GM12801 (cell line): Measurements from ENCODE around the gene DHFR.

Experiments
- TF ChIP-seq, protein P1 (sequence below): IDR thresholded peaks from one replicate; pipeline ENCODE4 v1.5.1; 2011; ENCODE audit warnings: control low read depth; ENCODE audit not compliant: insufficient read length; ENCODE audit errors: extremely low read depth

Gene DHFR

DNA sequence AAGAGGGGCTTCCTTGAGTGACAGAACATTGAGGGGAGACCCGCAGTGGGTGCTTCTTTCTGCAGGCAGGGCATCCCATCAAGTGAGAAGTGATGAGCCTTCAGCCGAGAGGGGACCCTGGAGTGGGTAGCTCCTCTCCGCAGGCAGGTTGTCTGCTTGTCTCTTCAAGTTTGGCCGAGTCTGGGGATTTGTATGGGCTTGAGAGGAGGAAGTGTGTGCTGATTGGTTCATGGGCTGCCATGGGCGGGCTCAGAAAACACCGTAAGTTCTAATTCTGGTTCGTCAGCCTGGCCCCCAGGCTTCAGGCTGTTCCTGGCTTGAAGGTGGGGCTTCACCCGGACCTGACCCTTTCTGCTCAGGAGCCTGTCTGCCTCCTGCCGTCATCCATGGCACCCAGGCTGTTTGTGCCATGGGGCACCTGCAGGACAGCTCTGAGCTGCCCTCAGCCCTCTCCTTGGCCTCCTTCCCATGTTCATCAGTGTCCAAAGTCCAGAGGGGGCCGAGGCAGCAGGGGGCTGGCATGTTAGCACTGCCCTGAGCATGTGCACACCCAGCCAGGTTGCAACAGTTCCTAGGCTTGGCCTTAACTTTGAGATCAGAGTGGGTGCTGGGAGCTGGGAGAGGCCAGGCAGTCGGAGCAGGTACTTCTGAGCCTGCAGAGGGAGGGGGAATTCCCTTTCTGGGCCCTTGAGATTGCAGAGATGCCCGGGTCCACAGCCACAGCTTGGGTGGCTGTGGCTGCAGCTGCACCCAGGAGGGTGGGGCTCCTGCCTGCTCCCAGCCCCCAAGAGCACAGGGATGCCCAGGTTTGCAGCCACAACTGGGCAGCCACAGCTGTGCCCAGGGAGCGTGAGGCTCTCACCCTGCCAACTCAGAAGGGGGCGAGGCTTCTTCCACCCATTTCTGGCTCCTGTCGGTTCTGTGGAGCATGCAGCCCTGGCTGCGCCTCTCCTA is 13.5 kb upstream of the DHFR start:
- TF ChIP-seq, protein P1, sequence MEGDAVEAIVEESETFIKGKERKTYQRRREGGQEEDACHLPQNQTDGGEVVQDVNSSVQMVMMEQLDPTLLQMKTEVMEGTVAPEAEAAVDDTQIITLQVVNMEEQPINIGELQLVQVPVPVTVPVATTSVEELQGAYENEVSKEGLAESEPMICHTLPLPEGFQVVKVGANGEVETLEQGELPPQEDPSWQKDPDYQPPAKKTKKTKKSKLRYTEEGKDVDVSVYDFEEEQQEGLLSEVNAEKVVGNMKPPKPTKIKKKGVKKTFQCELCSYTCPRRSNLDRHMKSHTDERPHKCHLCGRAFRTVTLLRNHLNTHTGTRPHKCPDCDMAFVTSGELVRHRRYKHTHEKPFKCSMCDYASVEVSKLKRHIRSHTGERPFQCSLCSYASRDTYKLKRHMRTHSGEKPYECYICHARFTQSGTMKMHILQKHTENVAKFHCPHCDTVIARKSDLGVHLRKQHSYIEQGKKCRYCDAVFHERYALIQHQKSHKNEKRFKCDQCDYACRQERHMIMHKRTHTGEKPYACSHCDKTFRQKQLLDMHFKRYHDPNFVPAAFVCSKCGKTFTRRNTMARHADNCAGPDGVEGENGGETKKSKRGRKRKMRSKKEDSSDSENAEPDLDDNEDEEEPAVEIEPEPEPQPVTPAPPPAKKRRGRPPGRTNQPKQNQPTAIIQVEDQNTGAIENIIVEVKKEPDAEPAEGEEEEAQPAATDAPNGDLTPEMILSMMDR: no peak

DNA sequence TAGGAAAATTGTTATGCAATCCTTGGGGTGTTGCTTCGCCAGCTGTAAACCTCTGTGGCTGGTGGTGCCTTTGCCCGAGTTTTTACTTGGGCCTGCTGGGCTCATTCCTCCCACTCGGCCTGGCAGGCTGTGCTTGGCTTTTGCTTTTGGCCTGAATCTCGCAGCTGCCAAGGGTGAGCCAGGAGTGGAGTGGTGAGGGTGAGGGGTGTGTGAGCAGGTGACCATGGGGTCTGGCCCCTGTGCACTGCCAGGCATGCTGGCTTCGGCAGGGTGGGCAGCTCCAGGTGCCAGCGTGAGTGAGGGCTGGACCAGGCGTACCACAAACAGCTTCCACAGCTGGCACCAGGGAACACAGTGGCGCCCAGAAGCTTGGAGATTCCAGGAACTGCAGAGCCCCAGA is 12.6 kb upstream of the DHFR start:
- TF ChIP-seq, protein P1: no peak

DNA sequence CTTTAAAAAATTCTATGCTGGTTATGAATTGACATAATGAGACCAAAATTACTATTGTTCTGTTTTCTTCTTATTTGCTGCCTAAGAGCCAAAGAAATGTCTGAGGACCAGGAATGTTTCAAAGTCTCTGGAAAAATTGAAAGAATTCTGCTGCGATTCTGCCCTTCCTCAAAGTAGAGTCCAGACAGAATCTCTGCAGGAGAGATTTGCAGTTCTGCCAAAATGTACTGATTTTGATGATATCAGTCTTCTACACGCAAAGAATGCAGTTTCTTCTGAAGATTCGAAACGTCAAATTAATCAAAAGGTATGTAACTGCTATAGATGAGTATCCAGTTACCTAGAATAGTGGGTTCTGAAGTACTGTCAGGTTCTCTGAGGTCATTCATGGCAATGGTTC is 10.3 kb upstream of the DHFR start:
- TF ChIP-seq, protein P1: no peak

DNA sequence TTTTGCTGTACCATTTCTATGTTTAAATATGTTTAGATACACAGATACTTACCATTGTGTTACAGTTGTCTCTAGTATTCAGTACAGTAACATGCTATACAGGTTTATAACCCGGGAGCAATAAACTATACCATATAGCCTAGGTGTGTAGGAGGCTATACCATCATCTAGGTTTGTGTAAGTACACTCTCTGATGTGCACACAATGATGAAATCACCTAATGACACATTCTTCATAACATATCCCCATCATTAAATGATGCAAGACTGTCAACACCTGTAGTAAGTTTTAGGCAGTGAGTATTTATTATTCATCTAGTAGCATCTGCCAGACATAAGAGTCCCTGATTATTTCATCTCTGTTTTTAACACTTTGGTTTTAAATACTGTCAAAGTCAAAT is 7.3 kb upstream of the DHFR start:
- TF ChIP-seq, protein P1: no peak

DNA sequence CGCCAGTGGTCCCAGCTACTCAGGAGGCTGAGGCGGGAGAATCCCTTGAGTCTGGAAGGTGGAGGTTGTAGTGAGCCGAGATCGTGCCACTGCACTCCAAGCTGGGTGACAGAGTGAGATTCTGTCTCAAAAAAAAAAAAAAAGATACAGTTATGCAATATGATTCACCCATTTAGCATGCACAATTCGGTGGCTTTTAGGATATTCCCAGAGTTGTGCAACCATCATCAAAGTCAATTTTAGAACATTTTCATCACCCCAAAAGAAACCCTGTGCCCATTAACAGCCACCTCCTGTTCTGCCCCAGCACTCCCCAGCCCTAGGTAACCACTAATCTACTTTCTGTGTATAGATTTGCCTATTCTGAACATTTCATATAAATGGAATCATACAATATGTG is 4.3 kb upstream of the DHFR start:
- TF ChIP-seq, protein P1: no peak

DNA sequence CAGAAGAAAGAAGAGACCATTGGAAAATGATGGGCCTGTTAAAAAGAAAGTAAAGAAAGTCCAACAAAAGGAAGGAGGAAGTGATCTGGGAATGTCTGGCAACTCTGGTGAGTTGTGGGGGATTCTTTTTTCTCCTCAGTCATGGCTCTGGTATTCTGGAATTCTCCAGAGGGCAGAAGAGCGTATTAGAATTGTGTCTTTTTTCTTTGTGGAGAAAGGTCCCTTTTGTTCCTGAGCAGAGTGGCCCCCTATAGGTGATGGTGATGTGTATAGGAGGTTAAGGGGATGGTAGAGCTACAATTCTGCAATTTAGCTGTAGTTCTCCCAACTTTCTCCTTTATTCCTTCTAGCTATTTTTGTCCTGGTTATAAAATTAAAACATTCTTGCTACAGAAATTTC is 1.6 kb upstream of the DHFR start:
- TF ChIP-seq, protein P1: no peak

DNA sequence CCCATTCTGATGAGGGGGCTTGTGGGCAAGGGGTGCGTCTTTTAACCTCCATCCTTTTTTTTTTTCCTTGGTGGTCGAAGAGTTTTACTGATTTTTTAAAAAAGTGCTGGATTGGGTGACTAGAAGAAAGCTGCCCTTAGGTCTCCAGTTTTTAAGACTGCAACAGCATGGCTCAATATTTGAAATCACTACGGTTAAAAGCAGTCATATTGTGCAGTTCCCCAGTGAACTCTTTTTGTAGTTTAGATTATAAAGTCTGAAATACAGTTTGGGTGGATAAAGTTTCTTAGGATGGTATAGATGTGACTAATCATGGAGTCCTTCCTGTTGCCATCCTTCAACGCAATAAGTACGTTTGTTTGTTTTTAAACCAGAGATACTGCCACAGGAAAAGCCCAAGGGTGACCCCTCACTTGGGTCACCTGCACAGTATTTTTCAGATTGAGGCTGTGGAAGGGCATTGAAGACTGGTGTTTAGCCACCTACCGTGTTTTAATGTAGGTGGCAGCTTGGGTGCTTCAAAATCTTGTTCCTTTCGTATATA is 520 bp upstream of the DHFR start:
- TF ChIP-seq, protein P1: no peak
